HG03280 (cell line): Measurements from ENCODE around the gene KIF26A.

Experiments used
- ATAC-seq: cut with Tn5 transposase; IDR thresholded peaks from one replicate; pipeline ENCODE4 v1.9.1; 2021; ENCODE audit warnings: mild to moderate bottlenecking, moderate library complexity; ENCODE audit not compliant: unreplicated experiment

The KIF26A gene

DNA sequence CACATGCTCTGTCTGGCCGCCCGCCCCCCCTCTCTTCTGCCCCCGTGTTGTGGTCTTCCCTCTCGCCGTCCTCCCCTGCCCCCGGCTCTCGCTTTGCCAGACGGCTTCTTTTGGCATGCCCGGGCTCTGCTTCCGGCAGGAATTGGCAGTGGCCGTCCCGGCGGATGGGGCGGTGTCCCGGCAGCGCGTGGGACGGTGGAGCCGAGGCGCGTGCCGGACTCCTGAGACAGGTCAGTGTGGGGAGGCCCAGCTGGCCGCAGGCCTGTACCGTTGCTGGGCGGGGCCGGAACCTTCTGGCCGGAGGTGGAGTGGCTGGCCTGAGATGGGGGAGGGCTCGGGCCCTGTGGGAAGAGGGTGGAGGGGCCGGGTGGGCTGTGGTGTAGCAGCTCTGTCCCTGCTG, 17.1 kb downstream of the KIF26A start:
- ATAC-seq: no peak

DNA sequence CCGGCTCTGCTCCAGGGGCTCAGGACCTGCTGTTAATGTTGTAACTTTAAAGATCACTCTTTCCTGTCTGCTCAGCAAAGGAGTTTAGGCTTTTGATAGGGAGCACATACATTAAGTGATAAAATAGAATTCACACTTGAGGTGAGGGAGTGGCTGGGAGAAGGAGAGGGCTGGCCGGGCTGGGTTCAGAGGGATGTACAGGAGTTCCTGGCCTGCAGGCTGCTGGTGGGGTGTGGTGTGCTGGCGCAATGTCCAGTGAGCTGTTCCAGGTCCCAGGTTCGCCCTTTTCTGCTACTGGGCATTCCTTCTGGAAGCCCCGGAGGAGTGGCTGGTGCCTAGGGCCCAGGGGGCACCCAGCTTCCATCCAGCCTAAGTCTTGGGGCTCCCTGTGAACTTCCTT, 17.8 kb downstream of the KIF26A start:
- ATAC-seq: no peak

DNA sequence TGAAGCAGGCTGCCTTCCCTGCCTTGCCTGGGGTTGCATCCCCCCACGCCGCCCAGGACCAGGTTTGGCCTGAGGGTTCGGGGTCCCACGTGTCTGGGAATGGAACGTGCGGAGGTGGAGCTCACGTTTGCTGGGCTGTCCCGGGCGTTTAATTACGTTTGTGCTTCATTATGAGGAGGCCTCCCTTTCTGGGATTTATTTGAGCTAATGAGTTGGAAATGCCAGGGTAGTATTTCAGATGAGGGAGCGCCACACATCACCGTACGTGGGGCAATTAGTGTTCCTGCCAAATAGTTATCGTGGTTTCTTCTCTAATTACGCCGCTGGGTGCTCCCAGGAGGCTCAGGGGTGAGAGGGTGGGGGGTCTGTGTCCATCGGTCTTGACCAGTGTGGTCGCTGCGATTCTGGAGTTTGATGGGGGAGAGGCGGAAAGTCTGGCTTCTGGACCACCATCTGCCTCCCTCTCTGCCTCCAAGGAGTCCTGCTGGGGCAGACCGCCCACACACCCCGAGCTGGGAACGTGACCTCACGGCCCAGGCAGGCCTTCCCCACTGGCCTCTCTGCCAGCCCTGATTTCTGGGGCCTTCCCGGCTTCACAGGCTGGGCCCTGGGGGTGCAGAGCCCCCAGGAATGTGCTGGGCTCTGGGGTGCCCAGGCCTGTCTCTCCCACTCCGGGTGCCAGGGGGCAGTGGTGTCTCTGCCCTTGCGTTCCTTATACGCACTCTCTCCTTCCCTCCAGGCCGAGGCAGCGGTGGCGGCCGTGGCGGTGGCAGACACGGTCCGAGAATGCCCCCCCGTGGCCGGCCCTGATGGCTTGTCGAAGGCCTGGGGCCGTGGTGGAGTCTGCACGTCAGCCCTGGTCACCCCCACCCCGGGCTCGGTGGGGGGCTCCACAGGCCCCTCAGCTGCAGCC, 18.9 kb downstream of the KIF26A start:
- no peak for ATAC-seq

DNA sequence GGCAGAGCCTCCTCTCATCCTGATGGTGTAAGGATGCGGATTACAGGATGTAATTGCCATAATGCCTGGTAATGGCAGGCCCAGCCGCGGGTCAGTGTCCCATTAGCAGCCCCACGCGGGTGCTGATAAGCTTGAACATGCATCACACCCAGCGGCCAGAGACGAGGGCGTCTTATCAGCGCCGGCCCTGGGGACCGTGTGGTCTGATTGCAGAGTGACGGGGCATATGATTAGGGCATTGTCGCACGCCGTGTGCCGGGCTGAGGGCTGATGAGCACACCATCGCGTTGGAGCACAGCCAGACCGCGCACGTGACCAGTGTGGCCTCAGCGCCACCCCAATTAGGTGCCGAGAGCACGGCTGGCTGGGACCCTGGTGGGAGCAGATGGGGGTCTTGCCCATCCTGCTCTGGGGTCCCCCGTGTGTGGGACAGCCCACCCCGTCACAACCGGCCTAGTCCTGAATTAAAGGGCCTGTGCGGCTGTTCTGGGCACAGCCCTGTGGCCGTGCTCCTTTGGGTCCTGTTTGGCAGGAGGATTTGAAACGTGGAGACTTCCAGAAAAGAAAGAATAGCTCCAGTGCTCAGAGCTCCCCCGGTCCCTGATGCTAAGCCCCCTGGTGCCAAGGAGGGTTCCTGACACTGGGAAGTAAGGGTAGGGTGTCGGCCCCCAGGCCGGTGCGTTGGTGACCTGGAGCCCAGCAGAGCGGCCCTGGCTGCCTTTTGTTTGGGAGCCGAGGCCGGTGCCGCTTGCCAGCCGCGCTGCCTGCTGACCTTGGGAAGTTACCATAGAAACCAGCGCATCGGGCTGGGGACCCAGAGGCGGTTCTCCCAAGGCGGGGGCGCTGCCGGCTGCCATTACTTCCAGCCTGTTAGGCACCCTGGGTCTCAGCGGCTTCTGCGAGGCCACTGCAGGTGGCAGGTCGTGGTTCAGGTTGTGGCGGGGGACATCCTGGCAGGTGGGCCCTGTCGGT, 20.7 kb downstream of the KIF26A start:
- no peak for ATAC-seq

DNA sequence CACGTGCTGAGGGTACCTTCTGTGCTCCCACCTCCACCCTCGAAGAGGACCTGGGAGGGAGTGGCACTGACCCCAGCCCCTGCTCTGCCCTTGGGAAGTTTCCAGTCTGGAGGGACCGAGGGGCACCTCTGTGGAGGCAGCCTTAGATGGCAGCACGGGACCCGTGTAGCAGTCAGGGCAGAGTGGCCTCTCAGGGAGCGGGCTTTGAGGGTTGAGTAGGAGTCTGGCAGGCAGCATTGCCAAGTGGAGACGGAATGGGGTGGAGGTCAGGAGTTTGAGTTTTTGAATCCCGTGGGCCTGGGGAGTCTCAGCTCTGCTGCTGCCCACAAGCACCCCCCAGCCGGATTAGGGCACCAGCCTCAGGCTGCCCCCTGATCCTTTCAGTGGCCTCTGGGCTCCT, 21.6 kb downstream of the KIF26A start:
- no peak for ATAC-seq

DNA sequence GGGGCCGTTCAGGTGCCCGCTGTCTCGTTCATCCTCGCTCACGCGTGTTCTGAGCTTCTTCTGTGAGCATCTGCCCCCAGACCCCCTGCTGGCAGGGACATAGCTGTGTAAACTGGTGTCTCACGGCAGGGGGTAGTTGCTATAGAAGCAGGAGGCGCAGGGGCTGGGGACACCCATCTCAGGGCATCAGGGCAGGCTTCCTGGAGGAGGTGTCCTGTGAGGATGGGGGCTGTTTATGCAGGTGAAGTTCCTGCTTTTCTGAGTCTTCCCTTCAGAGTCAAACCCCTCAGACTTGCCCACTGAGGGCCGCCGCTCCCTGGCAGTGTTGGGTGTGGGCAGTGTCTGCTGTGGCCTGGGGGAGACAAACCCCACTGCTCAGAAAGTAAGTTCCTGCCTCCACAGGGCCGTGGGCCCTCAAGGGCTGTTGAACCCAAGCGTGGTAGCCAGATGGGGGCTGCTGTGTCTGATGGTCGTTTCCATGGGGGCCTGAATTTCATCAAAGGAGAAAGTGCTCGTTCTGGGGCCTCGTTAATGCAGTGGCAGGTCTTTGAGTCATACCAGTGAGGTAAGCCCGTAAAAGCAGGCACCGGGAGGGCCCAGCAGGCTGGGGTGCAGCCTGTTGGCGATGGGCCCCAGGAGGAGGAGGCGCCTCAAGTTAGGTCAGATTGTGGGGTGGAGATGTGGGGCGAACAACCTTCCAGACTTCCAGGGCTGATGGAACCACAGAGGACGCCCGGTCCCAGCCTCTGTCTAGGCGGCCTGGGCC, 23.4 kb downstream of the KIF26A start:
- no peak for ATAC-seq

DNA sequence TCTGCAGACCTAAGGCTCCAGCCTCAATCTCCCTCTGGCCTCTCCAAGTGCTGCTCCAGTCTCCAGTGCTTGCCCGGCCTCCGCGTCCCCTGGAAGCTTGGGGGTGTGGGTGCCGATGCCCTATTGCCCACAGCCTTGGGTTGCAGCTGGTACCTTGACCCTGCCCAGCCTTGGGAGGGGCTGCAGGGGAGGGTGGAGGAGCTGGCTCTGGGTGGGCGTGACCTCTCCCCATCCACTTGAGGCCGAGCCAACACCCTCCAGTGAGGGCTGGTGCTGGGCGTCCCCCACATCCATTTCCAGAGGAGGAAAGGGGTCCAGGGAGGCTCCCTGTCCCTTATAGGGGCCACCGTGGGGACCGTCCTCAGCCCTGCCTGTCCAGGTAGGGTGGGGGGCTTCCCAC, 24.1 kb downstream of the KIF26A start:
- no peak for ATAC-seq

DNA sequence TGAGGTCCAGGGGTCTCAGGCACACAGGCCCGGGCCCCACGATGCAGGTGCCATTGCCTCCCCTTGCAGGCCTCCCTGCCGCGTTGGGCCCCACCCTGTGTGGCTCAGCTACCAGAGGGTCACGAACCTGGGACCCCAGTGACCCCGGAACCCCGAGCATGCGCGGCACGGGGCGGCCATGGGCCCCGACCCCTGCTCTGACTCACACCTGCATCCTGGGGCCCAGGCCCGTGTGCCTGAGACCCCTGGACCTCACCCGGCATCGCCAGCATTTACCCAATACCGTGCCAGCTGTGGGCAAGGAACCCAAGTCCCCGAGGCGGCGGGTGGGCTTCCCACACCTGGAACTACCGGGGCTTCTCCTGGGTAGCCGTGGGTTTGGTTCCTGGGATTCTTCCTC, 25.2 kb downstream of the KIF26A start:
- ATAC-seq: no peak

DNA sequence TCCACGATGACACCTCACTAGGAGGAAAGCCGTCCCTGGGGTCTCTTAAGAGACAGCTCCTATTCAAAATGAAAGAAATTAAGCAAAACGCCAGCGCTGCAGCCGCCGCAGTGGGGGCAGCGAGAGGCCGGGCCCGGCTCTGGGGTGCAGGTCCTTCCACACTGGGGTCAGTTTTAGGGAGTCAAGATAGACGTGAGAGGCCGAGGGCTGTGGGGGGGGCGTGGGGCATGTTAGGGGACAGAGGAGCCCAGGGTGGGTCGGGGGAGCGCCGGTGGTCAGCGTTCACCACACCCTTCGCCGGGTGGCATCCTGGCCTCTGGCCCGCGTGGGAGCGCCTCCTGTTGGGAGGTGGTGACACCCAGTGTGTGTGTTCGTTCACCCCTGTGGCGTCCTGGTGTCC, 25.7 kb downstream of the KIF26A start:
- ATAC-seq: no peak

DNA sequence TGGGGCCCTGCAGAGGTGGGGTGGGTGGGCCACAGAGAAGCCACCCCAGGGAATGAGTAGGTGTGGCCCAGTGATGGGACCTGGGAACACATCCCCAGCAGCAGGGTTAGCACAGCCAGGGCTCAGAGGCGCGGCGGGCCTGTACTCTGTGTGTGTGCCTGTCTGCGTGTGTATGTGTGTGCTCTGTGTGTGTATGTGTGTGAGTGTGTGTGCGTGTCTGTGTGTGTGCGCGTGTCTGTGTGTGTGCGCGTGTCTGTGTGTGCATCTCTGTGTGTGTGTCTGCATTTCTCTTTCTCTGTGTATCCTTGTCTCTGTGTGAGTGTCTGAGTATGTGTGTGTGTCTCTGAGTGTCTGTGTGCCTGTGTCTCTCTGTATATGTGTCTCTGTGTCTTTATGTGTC, 26.1 kb downstream of the KIF26A start:
- ATAC-seq: no peak

DNA sequence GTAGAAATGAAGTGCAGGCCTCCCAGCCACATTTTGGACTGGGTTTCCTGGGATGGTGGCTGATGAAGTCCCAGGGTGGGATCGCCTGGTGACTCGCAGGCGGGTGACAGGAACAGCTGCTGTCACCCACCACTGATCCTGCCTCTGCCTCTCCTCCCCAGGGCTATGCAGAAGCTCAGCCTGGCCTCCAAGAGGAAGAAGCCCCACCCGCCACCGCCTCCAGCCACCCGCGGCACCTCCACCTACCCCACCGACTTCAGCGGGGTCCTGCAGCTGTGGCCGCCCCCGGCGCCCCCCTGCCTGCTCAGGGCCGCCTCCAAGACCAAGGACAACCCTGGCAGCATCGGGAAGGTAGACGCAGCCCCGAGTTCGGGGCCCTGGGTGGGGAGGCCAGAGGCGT, 28.3 kb downstream of the KIF26A start:
- ATAC-seq: no peak

DNA sequence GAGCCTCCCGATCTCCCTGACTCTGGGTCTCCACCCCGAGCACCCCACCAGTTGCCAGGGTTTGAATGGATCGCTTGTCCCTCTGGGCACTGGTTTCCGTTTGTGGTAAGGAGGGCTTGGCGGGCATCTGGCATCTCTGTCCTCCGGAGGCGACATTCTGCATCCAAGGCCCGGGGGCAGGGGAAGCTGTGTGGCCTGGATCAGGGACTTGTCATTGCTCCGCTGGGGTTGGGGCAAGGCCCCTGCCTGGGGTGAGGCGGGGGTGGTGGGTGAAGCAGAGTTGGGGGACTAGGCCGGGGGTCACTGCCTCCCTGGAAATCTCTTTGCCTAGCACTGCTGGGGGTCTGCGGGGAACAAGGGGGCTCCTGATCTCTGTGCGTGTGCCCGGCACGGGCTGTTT, 30.2 kb downstream of the KIF26A start:
- ATAC-seq: no peak

DNA sequence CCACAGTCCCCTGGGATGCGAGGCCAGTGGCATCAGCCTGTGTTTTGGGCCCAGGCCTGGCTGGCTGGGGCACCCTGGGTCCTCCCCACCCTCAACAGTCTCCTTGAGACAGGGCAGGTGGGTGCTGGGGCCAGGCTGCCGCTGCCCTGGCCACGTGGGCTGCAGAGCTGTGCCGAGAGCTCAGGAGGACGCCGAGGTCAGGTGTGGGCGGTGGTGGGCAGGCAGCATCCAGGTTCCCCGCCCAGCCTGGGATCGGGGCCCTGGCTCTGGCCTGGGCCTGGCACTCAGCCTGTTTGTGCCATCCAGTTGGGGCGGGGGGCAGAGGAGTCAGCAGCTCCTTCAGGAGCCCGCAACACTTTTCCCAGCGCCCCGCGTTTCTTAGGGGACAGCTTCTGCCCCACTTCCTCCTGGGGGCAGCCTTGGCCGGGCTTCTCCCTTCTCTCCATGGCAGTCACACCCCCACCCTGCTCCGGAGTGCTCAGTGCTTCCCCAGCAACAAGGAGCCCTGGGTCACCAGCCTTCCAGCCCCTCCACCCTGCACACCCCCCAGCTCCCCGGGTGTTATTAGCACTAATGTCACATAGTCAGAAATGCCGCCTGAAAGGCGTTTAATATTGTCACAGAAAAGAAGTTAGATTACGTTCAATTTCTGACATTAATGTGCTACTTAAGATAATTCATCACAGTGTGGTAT, 30.8 kb downstream of the KIF26A start:
- no peak for ATAC-seq

DNA sequence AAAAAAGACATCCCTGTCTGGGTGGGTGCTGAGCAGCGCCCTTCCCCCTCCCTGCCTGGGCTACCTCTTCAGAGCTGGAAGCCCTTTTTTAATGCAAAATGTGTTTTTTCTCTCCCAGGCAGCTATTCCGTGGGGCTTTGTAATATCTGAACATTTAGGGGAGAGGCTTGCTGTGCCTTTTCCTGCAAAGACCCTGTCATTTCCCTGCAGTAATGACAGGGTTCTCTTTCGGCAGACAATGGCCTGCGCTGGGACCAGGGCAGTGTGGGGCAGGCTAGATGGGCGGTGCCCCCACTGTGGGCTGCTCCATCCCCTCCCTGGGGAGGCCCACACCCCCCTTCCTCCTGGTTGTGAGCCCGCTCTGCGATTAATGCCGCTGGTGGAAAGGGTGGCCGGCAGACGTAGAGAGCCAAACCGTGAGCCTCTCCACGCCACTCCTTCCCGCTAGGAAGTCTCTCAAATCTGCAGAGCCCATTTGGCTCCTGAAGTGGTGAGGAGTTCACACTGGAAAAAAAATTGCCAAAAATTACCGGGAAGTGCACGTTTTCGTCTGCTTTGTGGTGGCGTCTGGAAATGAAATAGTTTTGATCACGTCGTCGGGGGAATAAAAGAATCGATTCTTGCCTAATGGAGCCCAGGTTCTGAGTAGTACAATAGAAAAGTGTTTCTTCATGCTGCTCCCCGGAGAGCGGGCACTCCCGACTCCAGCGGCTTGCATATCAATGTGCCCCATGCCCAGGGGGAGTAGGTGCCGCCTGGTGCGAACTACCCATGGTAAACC, 31.5 kb downstream of the KIF26A start:
- no peak for ATAC-seq

DNA sequence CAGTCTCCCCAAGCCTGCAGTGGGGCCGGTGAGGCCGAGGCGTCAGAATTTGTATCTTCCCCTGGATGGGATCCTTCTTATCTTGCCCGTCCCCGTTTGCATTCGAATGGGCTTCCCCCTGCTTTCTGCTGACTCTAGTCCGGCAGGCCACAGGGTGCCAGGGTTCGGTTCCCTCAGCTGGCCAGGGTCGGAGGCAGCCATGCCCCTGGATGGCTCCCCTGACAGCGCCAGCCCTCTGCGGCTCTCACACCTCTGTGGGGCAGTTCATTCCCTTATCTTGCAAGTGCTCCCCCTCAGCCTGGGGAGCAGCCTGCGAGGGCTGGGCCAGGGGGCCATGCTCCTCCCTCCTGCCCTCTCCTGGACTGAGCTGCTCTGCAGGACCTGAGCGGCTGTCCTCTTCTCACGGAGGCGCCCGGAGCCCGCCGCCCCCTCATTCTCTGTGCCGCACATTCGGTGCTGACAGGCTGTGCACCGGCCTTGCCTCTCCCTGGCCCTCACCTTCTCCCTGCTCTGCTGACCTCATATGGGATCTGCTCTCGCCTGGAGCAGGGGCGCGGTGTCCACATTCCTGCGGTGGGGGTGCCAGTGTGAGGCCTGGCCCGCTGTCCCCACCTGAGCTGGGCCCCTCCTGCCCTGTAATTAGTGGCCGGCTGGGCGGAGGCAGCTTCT, 32.8 kb downstream of the KIF26A start:
- no peak for ATAC-seq

DNA sequence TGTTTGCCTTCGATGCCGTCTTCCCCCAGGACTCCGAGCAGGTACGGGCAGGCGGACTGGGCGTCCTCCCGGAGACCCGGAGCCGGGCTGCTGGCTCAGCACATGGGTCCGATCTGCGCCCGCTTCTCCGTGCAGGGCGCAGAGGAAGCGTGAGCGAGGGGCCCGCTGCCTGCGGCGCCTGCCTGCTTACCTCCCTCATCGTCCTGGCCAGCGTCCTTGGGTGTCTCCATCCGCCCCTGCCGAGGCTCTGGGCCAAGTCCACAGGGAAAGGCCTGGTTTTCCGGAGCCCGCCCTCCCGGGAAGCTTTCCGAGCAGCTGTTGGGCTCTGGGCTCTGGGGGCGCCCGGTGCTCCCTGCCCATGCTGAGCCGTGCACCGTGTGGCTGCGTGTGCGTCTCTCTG, 33.5 kb downstream of the KIF26A start:
- no peak for ATAC-seq

DNA sequence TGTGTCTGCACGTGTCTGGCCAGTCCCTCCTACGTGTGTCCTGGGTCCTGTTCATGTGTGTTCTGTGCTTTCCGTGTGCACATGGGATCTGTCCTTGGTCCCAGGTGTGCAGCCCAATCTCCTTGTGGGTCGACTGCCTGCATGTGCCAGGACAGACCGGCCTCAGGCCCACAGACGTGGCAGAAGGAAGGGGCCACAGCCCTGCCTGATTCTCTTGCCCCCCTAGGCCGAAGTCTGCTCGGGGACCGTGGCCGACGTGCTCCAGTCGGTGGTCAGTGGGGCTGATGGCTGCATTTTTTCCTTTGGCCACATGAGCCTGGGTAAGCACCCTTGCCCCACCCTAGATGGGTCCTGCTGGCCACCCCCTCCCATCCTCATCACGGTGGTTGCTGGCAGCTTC, 34.0 kb downstream of the KIF26A start:
- no peak for ATAC-seq

DNA sequence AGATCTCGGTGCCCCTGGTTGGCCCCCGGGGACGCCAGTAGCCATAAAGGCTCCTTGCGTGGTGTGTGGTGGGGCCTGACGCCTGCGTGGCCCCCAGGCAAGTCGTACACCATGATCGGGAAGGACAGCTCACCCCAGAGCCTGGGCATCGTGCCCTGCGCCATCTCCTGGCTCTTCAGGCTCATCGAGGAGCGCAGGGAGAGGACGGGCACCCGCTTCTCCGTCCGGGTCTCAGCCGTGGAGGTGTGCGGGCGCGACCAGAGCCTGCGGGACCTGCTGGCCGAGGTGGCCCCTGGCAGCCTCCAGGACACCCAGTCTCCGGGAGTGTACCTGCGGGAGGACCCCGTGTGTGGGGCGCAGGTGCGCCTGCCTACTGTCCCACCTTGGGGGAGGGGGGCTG, 34.5 kb downstream of the KIF26A start:
- no peak for ATAC-seq

DNA sequence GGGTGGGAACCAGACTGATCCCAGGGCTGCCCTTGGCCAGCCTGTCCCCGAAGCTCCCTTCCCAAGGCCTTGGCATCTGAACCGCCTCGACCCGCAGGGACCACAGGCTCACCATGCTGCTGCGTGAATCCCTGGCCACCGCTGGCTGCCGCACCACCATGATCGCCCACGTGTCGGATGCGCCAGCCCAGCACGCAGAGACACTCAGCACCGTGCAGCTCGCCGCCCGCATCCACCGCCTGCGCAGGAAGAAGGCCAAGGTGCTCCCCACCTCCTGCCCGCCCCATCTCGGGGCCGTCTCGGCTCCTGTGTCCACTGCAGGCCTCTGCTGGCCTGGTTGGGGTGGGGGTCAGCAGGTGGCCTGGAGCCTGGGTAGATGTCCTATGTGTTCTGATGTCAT, 35.7 kb downstream of the KIF26A start:
- no peak for ATAC-seq
